Natural killer cell treated with Interleukin-12 subunit alpha and Interleukin-12 subunit beta and Interleukin-15 and Interleukin-18, amount 100 ng/mL, for 72 hours (primary cell): ENCODE data around the gene CACNB2. TPM values are rescaled to one million over a fixed set of nuclear protein-coding genes. Genes with fewer than 3 reads are reported as not detected.
"Not testable (repeated sequence)": the region's sequence is repeated elsewhere in the genome, so short reads cannot be mapped to it uniquely, and the experiment has no call there.

Source experiments
- ATAC-seq, 2 donors: fragments of 150-1000 bp; cut with Tn5 transposase in 1 of 2; sonication (Bioruptor Pico), chemical (Tn5 transposase) in 1 of 2; 2 replicates each; pipeline ENCODE4 v1.10.0; 2021
- DNase-seq: peaks from one replicate; pipeline ENCODE4 v3.0.0; 2022; ENCODE audit warnings: low spot score
- H3K27ac Mint-ChIP-seq, 2 donors: 1 replicate in 1 of 2; 2 replicates in 1 of 2; pipeline ENCODE4 v1.8.0; 2022; ENCODE audit warnings: mixed read lengths in 2 of 2, mild to moderate bottlenecking in 1 of 2, moderate library complexity in 1 of 2
- H3K27me3 Mint-ChIP-seq, 2 donors: 1 replicate in 1 of 2; 2 replicates in 1 of 2; pipeline ENCODE4 v1.8.0; 2022; ENCODE audit warnings: mixed read lengths in 2 of 2
- H3K36me3 Mint-ChIP-seq: one replicate; pipeline ENCODE4 v1.8.0; 2022; ENCODE audit warnings: mixed read lengths
- H3K4me1 Mint-ChIP-seq, 2 donors: 1 replicate in 1 of 2; 2 replicates in 1 of 2; pipeline ENCODE4 v1.8.0; 2022; ENCODE audit warnings: low read depth in 2 of 2, mixed read lengths in 2 of 2, mild to moderate bottlenecking in 1 of 2
- H3K4me3 Mint-ChIP-seq: one replicate; pipeline ENCODE4 v1.8.0; 2022; ENCODE audit warnings: mixed read lengths
- H3K9me3 Mint-ChIP-seq: 2 replicates; pipeline ENCODE4 v1.8.0; 2022; ENCODE audit warnings: mixed read lengths
- total RNA-seq, 2 donors: library from RNA; stranded (reverse); gene quantifications; one replicate each; pipeline ENCODE4 v1.2.3, GENCODE V29; 2022

Gene CACNB2
- total RNA-seq, 2 donors from 2014 or later: not detected

- Mint-ChIP-seq H3K27ac (no peak overlapping the region), H3K4me1 (no peaks in the 10 kb centered on the region), H3K9me3 (no peaks in the 10 kb centered on the region), H3K36me3 (no peaks in the 10 kb centered on the region), H3K27me3 (no peaks in the 10 kb centered on the region), H3K4me3 (no peak overlapping the region)
- DNase-seq: no peak
- ATAC-seq: no peak
Measured at GRCh38 chr10:18561861-18562551, 421.8 kb downstream of the CACNB2 start.

- no peaks in the 10 kb centered on the region for H3K27me3 Mint-ChIP-seq
Measured at GRCh38 chr10:18563003-18563726, 422.9 kb downstream of the CACNB2 start.

GRCh38 chr10:18565006-18565405 lies 424.8 kb downstream of the CACNB2 start:
- H3K36me3 Mint-ChIP-seq: no peaks in the 10 kb centered on the region
- H3K4me3 Mint-ChIP-seq: no peak overlapping the region

More at GRCh38 chr10:18563003-18563726, 422.9 kb downstream of the CACNB2 start:
- Mint-ChIP-seq H3K4me3 (no peak overlapping the region), H3K27ac (no peak overlapping the region), H3K9me3 (no peaks in the 10 kb centered on the region), H3K4me1 (no peaks in the 10 kb centered on the region), H3K36me3 (no peaks in the 10 kb centered on the region)
- ATAC-seq: no peak
- DNase-seq: no peak

GRCh38 chr10:18566177-18566576 lies 426.0 kb downstream of the CACNB2 start:
- H3K36me3 Mint-ChIP-seq: no peaks in the 10 kb centered on the region

More at GRCh38 chr10:18565006-18565405, 424.8 kb downstream of the CACNB2 start:
- Mint-ChIP-seq H3K9me3 (no peaks in the 10 kb centered on the region), H3K27ac (no peak overlapping the region), H3K27me3 (no peaks in the 10 kb centered on the region), H3K4me1 (no peaks in the 10 kb centered on the region)
- ATAC-seq: no peak
- no peak for DNase-seq

GRCh38 chr10:18567343-18567856 lies 427.2 kb downstream of the CACNB2 start:
- H3K9me3 Mint-ChIP-seq: no peaks in the 10 kb centered on the region
- ATAC-seq: no peak
- no peaks in the 10 kb centered on the region for H3K36me3 Mint-ChIP-seq
- H3K27me3 Mint-ChIP-seq: no peaks in the 10 kb centered on the region
- DNase-seq: no peak
- H3K4me1 Mint-ChIP-seq: no peaks in the 10 kb centered on the region
- H3K4me3 Mint-ChIP-seq: no peak overlapping the region
- no peak overlapping the region for H3K27ac Mint-ChIP-seq

More at GRCh38 chr10:18566177-18566576, 426.0 kb downstream of the CACNB2 start:
- Mint-ChIP-seq H3K4me1 (no peaks in the 10 kb centered on the region), H3K27ac (no peak overlapping the region), H3K9me3 (no peaks in the 10 kb centered on the region), H3K27me3 (no peaks in the 10 kb centered on the region), H3K4me3 (no peak overlapping the region)
- ATAC-seq (no peak), DNase-seq (no peak)

GRCh38 chr10:18570386-18570785 lies 430.2 kb downstream of the CACNB2 start:
- H3K9me3 Mint-ChIP-seq, H3K4me1 Mint-ChIP-seq, H3K4me3 Mint-ChIP-seq, H3K27me3 Mint-ChIP-seq, DNase-seq, H3K27ac Mint-ChIP-seq, ATAC-seq, H3K36me3 Mint-ChIP-seq: not testable (repeated sequence)

- no peak overlapping the region for H3K27ac Mint-ChIP-seq
- no peaks in the 10 kb centered on the region for H3K9me3 Mint-ChIP-seq
- peaks cover 8% of the 10 kb centered on the region for H3K36me3 Mint-ChIP-seq
- H3K4me1 Mint-ChIP-seq: no peaks in the 10 kb centered on the region
- H3K4me3 Mint-ChIP-seq: no peak overlapping the region
- DNase-seq: no peak
- H3K27me3 Mint-ChIP-seq: no peaks in the 10 kb centered on the region
- ATAC-seq: no peak
Measured at GRCh38 chr10:18571076-18571475, 430.9 kb downstream of the CACNB2 start.

GRCh38 chr10:18571780-18572179 lies 431.6 kb downstream of the CACNB2 start:
- no peak for DNase-seq
- H3K27me3 Mint-ChIP-seq: no peaks in the 10 kb centered on the region
- no peak overlapping the region for H3K27ac Mint-ChIP-seq
- no peak overlapping the region for H3K4me3 Mint-ChIP-seq
- no peaks in the 10 kb centered on the region for H3K4me1 Mint-ChIP-seq
- peaks cover 13% of the 10 kb centered on the region for H3K36me3 Mint-ChIP-seq
- no peak for ATAC-seq
- H3K9me3 Mint-ChIP-seq: no peaks in the 10 kb centered on the region

- peaks cover 24% of the 10 kb centered on the region for H3K36me3 Mint-ChIP-seq
- peaks cover 6% of the 10 kb centered on the region for H3K9me3 Mint-ChIP-seq
- no peaks in the 10 kb centered on the region for H3K4me1 Mint-ChIP-seq
- H3K27me3 Mint-ChIP-seq: no peaks in the 10 kb centered on the region
- no peak overlapping the region for H3K4me3 Mint-ChIP-seq
- ATAC-seq: no peak
- DNase-seq: no peak
- H3K27ac Mint-ChIP-seq: no peak overlapping the region
Measured at GRCh38 chr10:18572959-18573561, 432.8 kb downstream of the CACNB2 start.

GRCh38 chr10:18576586-18576985 lies 436.4 kb downstream of the CACNB2 start:
- H3K27me3 Mint-ChIP-seq: no peaks in the 10 kb centered on the region
- no peak overlapping the region for H3K27ac Mint-ChIP-seq
- H3K36me3 Mint-ChIP-seq: peaks cover 47% of the 10 kb centered on the region
- DNase-seq (no peak), ATAC-seq (no peak)
- H3K4me1 Mint-ChIP-seq: peaks cover 0 to 4% of the 10 kb centered on the region in 2 donors
- no peak overlapping the region for H3K4me3 Mint-ChIP-seq
- peaks cover 10% of the 10 kb centered on the region for H3K9me3 Mint-ChIP-seq

- Mint-ChIP-seq H3K27me3 (no peaks in the 10 kb centered on the region), H3K27ac (no peak overlapping the region)
Measured at GRCh38 chr10:18577823-18578685, 437.8 kb downstream of the CACNB2 start.

GRCh38 chr10:18582803-18583202 lies 442.6 kb downstream of the CACNB2 start:
- peaks cover 47% of the 10 kb centered on the region for H3K36me3 Mint-ChIP-seq
- ATAC-seq (no peak), DNase-seq (no peak)
- no peak overlapping the region for H3K4me3 Mint-ChIP-seq
- H3K27ac Mint-ChIP-seq: no peak overlapping the region
- peaks cover 4% of the 10 kb centered on the region for H3K9me3 Mint-ChIP-seq
- H3K4me1 Mint-ChIP-seq: peaks cover 12 to 16% of the 10 kb centered on the region in 2 donors
- H3K27me3 Mint-ChIP-seq: no peaks in the 10 kb centered on the region

More at GRCh38 chr10:18577823-18578685, 437.8 kb downstream of the CACNB2 start:
- Mint-ChIP-seq H3K36me3 (peaks cover 54% of the 10 kb centered on the region), H3K4me1 (peaks cover 6 to 11% of the 10 kb centered on the region in 2 donors), H3K9me3 (peaks cover 10% of the 10 kb centered on the region), H3K4me3 (no peak overlapping the region)
- peak in 1 of 2 donors; percentile 48 for ATAC-seq
- no peak for DNase-seq

GRCh38 chr10:18583575-18584270 lies 443.5 kb downstream of the CACNB2 start:
- Mint-ChIP-seq H3K4me3 (no peak overlapping the region), H3K36me3 (peaks cover 43% of the 10 kb centered on the region), H3K27ac (no peak overlapping the region), H3K9me3 (no peaks in the 10 kb centered on the region), H3K4me1 (peaks cover 12% of the 10 kb centered on the region in 2 donors), H3K27me3 (no peaks in the 10 kb centered on the region)
- ATAC-seq: no peak
- no peak for DNase-seq
